Breast epithelium (tissue), 3 donors: Measurements from ENCODE around the gene TEX13A.

ENCODE experiments used
- POLR2A ChIP-seq: fragments of 450-650 bp; IDR thresholded peaks from one replicate; pipeline ENCODE4 v1.6.1; 2016; ENCODE audit warnings: antibody characterized with exemption, mild to moderate bottlenecking, moderate library complexity
- POLR2AphosphoS5 ChIP-seq, 3 donors: sonication (generic); formaldehyde crosslinking; IDR thresholded peaks; one replicate each; pipeline ENCODE4 v1.6.1; 2017; ENCODE audit warnings: antibody characterized with exemption in 3 of 3
- TF ChIP-seq, protein P1 (sequence below), 3 donors: fragments of 450-650 bp; IDR thresholded peaks; one replicate each; pipeline ENCODE4 v1.5.1; 2016 to 2017; ENCODE audit warnings: antibody characterized with exemption in 3 of 3, mild to moderate bottlenecking in 3 of 3, moderate library complexity in 3 of 3

DNA sequence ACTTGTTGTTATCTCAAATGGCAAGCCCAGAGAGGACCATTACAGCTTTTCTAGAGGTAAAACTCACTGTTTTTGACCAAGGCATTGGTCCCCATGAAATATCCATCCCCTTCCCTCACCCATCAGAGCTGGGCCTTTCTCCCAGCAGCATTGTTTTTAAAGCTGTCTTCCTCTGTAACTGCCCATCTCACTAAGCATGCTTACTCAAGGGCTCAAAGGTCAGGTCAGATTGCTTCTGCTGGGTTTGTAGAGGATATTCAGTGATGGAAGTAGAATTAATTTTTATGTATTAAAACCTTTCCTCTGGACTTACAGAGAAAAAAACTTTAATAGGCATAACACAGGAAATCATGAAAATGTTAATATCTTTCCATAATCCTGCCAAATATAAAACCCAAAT lies 11.1 kb downstream of the TEX13A start:
- TF ChIP-seq, protein P1, sequence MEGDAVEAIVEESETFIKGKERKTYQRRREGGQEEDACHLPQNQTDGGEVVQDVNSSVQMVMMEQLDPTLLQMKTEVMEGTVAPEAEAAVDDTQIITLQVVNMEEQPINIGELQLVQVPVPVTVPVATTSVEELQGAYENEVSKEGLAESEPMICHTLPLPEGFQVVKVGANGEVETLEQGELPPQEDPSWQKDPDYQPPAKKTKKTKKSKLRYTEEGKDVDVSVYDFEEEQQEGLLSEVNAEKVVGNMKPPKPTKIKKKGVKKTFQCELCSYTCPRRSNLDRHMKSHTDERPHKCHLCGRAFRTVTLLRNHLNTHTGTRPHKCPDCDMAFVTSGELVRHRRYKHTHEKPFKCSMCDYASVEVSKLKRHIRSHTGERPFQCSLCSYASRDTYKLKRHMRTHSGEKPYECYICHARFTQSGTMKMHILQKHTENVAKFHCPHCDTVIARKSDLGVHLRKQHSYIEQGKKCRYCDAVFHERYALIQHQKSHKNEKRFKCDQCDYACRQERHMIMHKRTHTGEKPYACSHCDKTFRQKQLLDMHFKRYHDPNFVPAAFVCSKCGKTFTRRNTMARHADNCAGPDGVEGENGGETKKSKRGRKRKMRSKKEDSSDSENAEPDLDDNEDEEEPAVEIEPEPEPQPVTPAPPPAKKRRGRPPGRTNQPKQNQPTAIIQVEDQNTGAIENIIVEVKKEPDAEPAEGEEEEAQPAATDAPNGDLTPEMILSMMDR (IDR thresholded peaks at IDR 0.05) = no peak
- TF ChIP-seq POLR2AphosphoS5 (IDR thresholded peaks at IDR 0.05) (no peak), POLR2A (no peak)
